ENCODE data around the gene STAT2.
"Not testable (repeated sequence)": the region's sequence is repeated elsewhere in the genome, so short reads cannot be mapped to it uniquely, and the experiment has no call there.

The STAT2 gene
- 148 to 1,197 (median 196) reads per million in 18 experiments for total RNA-seq

DNA sequence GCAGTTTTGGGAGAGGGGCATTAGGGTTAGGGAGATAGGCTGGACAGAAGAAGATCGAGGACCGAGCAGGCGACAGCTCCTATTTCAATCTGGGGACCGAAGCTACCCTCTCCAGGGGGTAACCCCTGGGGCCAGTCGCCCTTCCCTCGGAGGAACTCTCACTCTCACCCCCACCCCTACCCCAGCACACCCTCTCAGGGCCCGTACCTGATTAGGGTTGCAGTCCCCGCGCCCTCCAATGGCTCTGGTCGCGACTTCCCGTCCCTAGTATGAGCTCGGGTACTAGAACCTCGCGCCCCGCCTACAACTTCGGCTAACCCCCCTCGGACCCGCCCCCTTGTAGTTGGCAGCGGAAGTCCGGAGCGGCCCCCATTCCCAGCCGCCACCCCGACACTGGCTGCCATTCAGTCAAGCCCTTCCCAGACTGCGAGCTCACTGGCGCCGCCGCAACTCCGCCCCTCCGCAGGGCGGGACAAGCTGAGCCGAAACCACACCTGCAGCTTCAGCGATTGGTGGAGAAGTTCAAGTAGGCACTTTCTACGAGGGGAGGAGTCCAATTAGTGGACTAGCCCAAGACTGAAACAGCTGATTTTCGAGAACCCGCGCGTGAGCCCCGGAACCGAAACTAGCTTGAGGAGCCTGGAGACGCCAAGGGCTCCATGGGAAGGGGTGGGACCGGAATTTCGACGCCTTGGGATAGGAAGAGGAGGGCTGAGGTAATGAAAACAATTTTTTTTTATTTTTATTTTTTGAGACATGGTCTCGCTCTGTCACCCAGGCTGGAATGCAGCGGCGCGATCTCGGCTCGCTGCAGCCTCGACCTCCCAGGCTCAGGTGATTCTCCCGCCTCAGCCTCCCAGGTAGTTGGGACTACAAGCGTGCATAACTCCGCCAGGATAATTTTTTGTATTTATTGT, at the start of gene STAT2:
TSS of gene STAT2 (minus strand) at position 257 of the 917 bp plus-strand sequence. CDS start 3,536 bp downstream, outside the sequence.
- peak; percentile 100 for DNase-seq

DNA sequence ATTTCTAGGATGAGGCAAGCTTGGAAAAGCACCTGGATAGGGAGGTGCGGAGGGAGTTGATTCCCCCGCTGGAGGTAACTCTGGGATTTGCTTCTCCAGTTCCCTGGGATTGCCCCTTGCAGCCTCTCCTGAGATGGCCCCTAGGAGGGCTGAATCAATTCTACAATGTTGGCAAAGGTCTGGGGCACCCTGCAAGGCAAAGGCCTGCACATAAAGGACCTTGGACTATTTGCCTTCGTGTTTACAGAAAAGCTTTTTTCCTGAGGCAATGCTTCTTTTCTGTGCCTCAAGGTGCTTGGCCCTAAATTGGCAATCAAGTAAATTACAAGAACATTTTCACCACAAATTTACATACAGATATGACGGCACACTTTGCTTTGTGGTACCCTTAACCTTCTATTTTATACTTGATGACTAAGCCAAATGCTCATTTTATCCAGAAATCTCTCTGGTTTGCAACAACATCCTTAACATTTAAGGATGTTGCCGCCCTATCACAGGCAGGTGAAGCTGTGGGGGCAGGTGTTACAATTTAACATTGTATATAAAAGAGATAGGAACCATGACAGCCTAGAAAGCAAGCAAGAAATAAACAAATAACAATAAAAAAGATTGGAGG, 49.0 kb upstream of the STAT2 start:
- DNase-seq = no peak

DNA sequence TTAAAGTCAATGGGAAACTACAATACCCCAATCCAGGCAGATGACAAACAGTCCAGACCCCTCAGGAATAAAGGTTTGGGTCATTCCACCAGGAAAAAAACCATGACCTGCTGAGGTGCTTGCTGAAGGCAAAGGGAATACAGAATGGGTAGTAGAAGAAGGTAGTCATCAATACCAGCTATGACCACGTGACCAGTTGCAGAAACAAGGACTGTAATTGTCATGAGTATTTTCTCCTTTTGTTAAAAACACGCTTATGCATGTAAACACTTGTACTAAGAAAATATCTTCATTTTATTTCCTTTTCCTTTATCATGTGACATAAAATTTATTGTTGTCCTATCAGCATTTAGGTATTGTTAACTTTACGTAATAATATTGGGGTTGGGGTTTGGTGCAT, 44.3 kb upstream of the STAT2 start:
- DNase-seq = not testable (repeated sequence)

DNA sequence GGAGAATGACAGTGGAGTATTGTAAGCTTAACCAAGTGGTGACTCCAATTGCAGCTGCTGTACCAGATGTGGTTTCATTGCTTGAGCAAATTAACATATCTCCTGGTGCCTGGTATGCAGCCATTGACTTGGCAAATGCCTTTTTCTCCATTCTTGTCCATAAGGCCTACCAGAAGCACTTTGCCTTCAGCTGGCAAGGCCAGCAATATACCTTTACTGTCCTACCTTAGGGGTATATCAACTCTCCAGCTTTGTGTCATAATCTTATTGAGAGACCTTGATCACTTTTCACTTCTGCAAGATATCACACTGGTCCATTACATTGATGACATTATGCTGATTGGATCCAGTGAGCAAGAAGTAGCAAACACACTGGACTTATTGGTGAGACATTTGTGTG, 41.7 kb upstream of the STAT2 start:
- DNase-seq = not testable (repeated sequence)

DNA sequence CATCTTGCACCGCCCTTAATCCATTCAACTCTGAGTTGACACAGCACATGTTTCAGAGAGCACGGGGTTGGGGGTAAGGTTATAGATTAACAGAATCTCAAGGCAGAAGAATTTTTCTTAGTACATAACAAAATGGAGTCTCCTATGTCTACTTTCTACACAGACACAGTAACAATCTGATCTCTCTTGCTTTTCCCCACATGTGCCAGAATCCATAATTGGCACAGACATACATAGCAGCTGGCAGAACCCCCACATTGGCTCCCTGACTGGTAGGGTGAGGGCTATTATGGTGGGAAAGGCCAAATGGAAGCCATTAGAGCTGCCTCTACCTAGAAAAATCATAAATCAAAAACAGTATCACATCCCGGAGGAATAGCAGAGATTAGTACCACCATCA, 41.2 kb upstream of the STAT2 start:
- DNase-seq = not testable (repeated sequence)

DNA sequence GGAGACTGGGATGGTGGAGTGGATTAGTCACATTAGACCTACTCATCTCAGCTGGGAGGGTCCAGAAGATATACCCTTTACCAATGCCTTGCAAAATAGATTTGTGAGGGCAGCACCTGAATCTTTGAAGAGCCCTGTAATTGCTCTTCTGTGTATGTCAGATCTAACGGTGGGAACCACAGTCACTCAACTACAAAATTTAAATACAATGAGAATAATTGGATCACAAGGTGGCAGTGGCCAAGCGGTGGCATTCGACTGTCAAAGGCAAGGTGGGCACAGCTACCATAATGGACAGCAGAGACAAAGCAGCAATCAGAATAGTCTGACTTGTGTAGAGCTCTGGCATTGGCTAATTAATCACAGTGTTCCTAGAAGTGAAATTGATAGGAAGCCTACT, 39.6 kb upstream of the STAT2 start:
- DNase-seq = not testable (repeated sequence)

DNA sequence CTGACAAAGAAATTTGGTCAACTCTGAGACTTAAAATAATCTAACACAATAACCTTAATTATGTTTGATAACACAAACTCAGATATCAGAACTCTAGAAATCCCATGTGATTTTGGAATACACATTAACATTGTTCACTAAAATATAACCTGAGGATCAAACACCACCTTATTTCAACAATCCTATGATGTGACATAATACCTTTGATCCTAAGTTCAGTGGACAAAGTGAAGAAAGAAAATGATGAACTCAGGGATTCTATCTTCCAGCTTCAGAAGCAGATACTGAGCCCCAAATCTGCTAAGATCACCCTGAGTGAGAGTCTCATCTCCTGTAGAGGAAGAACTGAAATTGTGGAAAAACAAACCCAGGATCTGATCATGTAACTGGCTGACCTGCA, 38.4 kb upstream of the STAT2 start:
- no peak for DNase-seq

DNA sequence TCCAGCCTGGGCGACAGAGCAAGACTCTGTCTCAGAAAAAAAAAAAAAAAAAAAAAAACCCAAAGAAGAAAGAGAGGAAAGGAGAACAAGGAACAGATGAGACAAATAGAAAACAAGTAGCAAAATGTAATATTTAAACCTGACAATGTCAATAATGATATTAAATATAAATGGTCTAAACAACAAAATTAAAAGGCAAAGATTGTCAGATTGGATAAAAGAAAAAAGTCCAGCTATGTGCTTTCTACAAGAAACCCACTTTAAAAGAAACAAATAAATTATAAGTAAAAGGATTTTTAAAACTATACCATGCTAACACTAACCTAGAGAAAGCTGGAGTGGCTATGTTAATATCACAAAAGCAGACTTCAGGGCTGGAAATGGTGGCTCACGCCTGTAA, 32.4 kb upstream of the STAT2 start:
- DNase-seq = no peak

DNA sequence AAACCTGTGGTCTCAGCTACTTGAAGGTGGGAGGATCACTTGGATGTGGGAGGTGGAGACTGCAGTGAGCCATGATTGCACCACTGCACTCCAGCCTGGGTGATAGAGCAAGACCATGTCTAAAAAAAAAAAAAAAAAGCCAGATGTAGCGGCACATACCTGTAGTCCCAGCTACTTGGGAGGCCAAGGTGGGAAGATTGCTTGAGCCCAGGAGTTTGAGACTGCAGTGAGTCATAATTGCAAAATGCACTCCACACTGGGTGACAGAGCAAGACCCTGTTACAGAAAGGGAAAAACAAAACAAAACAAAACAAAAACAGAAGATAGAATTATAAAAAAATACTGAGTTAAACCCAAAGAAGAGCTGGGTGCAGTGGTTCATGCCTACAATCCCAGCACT, 31.8 kb upstream of the STAT2 start:
- no peak for DNase-seq

DNA sequence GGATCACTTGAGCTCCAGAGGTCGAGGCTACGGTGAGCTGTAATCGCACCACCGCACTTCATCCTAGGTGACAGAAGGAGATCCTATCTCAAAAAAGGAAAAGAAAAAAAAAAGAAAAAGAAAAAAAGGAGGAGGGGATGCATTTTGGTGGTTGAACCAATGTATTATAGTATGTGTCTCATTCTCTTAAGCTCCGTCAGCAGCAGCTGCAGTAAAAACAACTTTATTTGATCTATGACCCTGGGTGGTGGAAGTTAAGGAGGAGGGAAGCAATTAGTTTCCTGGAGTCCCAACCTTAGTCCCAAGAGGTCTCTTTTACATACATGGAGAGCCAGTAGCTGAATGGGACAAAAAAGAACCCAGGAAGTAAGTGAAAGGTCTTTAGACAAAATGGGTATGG, 29.5 kb upstream of the STAT2 start:
- no peak for DNase-seq

DNA sequence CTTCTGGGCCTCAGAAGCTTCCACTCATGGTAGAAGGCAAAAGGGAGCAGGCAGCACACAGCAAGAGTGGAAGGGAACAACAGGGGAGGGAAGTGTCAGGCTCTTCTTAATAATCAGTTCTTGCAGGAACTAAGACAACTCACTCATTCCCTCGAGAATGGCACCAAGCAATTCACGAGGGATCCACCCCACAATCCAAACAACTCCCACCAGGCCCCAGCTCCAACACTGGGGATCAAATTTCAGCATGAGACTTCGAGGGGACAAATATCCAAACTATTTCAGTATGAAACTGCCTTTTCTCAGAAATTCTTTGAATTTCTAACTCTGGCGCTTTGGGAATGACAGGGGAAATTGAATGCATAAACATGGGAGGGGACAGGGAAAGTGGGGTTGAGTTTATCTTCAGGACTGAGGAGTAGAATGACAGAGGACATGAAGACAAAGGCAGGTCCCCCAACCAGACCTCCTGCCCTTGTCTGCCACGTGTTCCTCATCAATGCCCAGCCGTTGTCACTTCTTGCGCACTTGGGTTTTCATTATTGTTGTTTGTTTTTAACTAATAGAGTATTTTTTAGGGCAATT, 27.3 kb upstream of the STAT2 start:
- DNase-seq = no peak

DNA sequence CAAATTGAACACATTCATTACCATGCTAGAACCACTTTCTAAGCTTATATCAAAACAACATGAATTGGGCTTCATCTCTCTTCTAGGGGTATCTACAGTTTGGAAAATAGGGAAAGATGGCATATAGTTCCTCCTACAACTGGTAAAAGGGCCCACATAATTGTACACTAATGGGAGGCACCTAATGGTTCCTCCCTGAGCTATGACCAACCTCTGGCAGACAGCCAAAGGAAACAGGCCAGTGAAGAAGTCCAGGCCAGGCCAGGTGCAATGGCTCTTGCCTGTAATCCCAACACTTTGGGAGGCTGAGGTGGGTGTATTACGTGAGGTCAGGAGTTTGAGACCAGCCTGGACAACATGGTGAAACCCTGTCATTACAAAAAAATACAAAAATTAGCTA, 26.0 kb upstream of the STAT2 start:
- DNase-seq = no peak

DNA sequence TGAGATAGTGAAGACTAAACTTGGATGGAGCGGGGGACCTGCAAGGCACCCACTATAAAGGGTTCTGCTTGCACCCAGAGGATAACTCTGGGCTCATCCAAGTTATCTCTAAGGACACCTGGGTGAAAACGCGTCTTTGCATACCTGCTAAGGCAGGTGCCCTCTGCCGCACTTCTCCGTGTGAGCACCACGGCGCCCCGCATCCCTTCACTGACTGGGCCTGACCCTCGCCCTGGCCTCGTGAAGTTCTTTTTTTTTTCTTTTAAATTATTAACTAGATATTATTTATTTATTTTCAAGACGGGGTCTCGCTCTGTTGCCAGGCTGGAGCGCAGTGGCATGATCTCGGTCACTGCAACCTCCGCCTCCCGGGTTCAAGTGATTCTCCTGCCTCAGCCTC, 22.7 kb upstream of the STAT2 start:
- DNase-seq = no peak

DNA sequence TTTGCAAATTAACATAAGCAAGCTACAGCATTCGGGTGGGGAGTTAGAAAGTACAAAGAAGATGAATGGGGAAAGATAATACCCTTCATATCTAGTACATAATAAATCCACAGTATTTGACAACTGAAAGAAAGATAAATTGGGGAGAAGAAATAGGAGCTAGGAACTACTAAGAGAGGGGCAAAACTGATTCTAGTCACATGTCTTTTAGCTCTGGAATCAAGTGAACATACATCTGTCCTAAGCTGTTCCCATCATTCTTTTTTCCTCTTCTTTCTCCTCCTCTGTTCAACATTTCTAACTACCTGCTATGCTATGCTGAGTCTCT, 18.0 kb upstream of the STAT2 start:
- DNase-seq = no peak

DNA sequence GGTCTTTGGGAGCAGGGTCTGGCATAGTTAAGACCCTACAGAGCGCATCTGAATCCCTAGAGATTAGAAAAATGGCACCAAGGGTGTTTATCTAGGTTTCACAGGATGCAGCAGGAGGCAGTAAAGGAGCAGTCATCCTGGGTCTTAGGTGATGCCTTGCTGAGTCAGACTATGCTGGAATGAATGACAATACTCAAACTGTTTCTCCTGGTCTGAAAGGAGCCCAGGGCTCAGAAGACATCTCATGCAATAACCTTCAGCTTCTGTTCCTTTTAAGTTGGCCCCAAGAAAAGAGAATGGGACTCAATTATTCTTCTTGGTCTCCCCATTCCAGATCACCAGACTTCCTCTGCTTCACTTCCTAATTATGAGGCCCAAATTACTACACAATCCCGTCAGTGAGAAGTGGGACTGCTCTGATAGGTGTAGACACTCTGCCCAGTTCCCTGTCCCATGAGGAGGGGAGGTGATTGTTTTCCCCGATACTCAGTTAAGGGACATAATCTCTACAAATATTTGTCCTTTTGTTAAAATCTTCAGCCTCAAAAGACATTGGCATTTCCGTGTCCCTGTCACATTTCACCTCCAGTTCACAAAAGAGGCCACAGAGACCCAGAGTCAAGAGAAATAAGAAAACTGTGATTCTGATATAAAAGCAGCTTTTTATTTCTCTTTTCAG, 17.5 kb upstream of the STAT2 start:
- DNase-seq = peak; percentile 25 to 45

DNA sequence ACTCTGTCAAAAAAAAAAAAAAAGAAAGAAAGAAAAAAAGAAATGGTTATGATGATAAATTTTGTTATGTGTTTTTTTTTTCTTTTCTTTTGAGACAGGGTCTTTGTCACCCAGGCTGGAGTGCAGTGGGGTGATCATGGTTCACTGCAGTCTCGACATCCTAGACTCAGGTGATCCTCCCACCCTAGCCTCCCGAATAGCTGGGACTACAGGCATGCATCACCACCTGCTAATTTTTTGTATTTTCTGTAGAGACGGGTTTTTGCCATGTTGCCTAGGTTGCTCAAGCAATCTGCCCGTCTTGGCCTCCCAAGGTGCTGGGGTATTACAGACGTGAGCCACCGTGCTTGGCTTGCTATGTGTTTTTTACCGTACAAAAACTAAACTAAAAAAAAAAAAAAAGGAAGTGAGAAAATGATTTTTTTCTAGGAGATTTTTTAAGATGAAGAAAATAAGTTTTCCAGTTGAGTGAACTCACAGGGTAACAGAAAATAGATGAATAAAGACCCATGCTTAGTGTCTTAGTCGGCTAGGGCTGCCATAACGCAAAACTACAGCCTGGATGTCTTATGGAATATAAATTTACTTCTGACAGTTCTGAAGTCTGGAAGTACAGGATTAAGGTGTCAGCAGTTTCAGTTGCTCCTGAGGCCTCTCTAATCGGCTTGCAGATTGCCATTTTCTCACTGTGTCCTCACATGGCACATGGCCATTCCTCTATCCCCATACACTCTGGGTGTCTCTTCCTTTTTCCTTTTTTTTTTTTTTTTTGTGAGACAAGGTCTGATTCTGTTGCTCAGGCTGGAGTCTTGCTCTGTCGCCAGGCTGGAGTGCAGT, 15.9 kb upstream of the STAT2 start:
- no peak for DNase-seq

DNA sequence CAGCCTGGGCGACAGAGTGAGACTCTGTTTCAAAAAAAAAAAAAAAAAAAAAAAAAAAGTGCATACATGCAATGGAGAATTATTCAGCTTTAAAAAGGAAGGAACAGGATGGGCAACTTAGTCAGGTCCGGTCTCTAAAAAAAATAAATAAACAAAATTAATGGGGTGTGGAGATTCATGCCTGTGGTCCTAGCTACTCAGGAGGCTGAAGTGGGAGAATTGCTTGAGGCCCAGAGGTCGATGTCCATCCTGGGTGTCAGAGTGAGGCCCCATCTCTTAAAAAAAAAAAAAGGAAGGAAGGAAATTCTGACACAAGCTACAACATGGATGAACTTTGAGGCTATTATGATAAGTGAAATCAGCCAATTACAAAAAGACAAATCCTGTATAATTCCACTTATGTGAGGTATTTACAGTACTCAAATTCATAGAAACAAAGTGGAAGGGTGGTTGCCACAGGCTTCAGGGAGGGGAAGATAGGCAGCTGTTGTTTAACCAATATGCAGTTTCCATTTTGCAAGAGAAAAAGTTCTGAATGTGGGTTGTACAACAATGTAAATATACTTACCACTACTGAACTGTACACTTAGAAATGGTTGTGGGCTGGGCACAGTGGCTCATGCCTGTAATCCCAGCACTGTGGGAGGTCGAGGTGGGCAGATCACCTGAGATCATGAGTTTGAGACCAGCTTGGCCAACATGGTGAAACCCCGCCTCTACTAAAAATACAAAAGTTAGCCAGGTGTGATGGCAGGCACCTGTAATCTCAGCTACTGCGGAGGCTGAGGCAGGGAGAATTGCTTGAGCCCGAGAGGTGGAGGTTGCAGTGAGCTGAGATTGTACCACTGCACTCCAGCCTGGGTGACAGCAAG, 15.1 kb upstream of the STAT2 start:
- peak in 1 of 2 donors; percentile 20 for DNase-seq

DNA sequence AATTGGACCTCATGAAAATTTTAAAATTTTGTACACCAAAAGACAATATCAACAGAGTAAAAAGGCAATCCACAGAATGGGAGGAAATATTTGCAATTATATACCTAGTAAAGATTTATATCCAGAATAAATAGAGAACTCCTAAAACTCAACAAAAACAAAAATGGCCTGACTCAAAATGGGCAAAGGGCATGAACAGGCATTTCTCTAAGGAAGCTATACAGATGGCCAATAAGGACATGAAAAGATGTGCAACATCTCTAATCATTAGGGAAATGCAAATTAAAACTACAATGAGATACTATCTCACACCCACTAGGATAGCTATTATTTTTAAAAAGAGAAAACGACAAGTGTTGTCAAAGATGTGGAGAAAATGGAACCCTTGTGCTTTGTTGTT, 13.6 kb upstream of the STAT2 start:
- no peak for DNase-seq

DNA sequence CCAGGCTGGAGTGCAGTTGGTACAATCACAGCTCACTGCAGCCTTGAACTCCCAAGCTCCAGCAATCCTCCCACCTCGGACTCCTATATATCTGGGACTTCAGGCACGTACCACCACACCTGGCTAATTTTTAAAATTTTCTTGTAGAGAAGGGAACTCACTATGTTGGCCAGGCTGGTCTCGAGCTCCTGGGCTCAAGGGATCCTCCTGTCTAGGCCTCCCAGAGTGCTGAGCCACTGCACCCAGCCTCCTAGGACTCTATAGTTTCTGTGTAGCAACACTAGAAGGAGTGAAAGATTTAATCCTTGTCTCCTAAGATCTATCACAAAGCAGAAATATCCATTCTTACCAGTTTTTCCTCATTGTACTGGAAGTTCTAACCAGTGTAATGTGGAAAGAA, 7.0 kb upstream of the STAT2 start:
- DNase-seq = no peak

DNA sequence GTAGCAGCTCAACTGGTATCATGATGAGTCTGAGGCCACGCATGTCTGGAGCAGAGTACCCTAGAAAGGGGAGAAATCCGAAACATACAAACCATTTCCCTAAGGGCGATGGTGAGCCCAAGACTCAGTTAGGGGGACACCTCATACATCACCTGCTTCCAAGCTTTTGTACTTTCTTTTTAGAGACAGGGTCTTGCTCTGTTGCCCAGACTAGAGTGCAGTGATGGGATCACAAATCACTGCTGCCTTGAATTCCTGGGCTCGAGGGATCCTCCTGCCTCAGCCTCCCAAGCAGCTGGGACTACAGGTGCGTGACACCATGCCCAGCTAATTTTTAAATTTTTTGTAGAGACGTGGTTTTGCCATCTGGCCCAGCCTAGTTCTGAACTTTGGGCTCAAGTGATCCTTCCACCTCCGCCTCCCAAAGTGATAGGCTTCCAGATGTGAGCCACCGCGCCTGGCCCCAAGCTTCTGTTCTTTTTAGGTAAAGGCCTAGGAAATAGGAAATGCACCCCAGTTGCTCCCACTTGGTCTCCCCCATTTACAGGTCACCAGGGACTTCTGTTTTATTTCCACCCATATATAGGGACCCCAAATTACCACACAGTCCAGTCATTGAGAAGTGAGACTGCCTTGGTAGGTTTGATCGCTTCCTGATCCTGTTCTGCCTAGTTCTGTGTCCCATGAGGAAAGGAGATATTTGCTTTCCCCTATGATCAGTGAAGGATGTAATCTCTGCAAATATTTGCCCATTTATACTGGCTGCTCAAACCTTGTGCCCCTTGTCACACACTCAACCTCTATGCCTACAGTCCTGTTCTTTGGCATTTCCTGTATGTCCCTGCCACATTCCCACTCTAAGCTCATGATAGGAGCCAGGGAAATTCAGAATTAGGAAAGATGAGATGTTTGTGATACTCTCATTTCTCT, 2.5 kb upstream of the STAT2 start, which contains the start of gene APOF:
TSS of gene APOF (minus strand) at position 728 of the 930 bp plus-strand sequence. CDS start at position 616, 112 bp downstream.
- no peak for DNase-seq
